Renal cortex interstitium (tissue), 11 donors: ENCODE data around the gene NET1. TPM values are rescaled to one million over a fixed set of nuclear protein-coding genes. Genes with fewer than 3 reads are reported as not detected.
"Not testable (repeated sequence)": the region's sequence is repeated elsewhere in the genome, so short reads cannot be mapped to it uniquely, and the experiment has no call there.

Experiments
- DNase-seq, 11 donors: peaks; one replicate each; pipeline ENCODE4 v3.0.0-alpha.2; 2013; ENCODE audit warnings: low read depth in 9 of 11, low spot score in 4 of 11; ENCODE audit errors: extremely low read depth in 1 of 11
- polyA plus RNA-seq, 3 donors: library from polyadenylated mRNA; unstranded; fragments of 120-200 nt; gene quantifications; one replicate each; pipeline ENCODE4 v1.2.1, GENCODE V29; 2013; ENCODE audit not compliant: insufficient read length in 3 of 3

Gene NET1
- polyA plus RNA-seq, 3 donors, result 122 to 142 (median 133) TPM

DNA sequence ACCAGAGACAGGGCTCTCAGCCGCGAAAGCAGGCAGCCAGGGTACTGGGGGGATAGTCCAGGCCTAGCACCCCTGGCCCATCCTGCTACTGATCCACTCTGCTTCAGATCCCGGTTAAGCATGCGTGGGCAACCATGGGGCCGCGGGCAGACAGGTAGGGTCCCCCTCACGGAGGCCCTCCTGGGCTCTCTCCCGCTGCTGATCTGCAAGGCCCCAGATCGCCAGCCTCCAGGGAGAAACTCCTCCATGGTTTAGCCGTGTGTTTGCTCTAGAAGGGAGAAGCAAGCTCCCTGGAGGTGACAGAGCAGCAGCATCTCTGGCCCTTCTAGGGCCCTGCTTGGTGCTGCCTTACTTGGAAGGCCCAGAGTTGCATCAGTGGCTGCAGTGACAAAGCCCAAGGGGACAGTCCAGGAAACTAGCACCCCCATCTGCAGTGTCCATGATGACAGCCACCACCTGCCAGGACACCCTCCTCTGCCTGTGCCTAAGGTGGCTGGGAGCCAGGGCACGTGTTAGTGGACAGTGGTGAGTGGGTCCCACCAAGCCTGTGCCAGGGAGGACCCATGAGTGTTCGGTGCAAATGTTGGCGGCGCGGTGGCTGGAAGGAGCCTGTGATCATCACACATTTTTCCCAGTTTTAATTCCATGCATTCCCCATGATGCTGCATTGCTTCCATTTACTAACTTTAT is 57.9 kb downstream of the NET1 start:
- no peak for DNase-seq

- not testable (repeated sequence) for DNase-seq
Observed at GRCh38 chr10:5474642-5475041, 62.3 kb downstream of the NET1 start.

GRCh38 chr10:5475088-5475487 is 62.7 kb downstream of the NET1 start:
- DNase-seq, result not testable (repeated sequence)

GRCh38 chr10:5475974-5476807 is 63.8 kb downstream of the NET1 start:
- DNase-seq, result not testable (repeated sequence)

GRCh38 chr10:5476918-5477525 is 64.7 kb downstream of the NET1 start:
- DNase-seq, result no peak

GRCh38 chr10:5477948-5478693 is 65.8 kb downstream of the NET1 start:
- DNase-seq, result no peak

GRCh38 chr10:5478694-5479305 is 66.4 kb downstream of the NET1 start:
- DNase-seq, result no peak

DNA sequence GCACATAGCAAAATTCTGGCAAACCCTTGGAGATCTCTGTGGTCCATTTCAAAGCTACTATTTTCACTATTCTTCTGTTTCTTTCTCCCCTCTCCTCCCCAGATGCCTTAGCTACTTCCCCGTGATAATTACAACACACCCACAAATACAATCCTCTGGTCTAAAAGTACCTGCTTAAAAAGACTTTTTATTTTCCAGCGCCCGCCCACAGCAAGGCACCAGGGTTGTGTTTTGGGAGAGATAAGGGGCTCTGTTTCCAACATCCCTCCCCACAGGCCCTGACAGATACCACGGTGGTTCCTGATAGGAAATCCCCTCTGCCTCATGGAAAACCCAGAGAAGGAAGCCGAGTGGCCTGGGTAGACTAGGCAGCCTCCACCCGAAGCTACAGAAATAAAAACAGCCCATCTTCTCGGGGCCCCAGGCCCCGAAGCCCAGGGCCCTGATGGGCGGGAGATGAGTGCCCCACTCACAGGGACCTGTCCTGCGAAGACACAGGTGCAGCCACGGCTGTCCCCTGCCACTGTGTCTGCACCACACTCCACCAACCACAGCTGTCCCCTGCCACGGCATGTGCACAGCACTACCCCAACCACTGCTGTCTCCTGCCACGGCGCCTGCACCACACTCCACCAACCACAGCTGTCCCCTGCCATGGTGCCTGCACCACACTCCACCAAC is 67.3 kb downstream of the NET1 start:
- no peak for DNase-seq

- DNase-seq, result no peak
Observed at GRCh38 chr10:5480162-5480941, 68.0 kb downstream of the NET1 start.

DNA sequence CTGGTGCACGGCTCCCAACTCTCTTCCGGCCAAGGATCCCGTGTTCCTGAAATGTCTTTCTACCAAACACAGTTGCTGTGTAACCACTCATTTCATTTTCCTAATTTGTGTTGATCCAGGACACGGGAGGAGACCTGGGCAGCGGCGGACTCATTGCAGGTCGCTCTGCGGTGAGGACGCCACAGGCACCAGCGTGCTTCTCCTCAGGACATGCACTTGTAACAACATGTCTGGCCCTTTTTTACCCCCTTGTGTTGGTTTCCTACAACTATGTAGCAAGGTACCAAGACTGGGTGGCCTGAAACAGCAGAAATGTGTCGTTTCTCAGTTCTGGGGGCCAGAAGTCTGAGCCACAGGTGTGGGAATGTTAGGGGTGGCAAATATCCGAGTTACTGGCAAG is 68.8 kb downstream of the NET1 start:
- DNase-seq, result no peak

DNA sequence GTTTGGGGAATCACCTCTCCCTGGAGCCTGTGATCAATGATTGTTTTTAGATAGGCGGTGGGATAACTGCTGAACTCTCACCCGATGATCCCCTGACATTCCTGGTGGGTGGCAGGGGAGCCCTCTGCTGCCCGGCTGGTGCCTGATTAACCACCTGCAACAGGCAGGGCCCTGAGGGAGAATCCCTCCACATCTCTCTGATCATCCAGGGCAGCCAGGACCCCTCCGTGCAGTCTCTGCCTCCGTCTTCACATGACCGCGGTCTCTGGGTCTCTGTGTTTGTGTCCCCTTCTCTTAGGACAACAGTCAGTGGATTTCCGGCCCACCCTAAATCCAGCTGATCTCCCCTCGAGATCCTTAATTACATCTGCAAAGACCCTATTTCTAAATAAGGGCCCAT is 69.7 kb downstream of the NET1 start:
- no peak for DNase-seq

GRCh38 chr10:5484205-5484604 is 71.8 kb downstream of the NET1 start:
- no peak for DNase-seq

- DNase-seq, result no peak
Observed at GRCh38 chr10:5485290-5485689, 72.9 kb downstream of the NET1 start.

- DNase-seq, result no peak
Observed at GRCh38 chr10:5485948-5486852, 73.8 kb downstream of the NET1 start.

- no peak for DNase-seq
Observed at GRCh38 chr10:5486853-5487235, 74.5 kb downstream of the NET1 start.

- DNase-seq, result no peak
Observed at GRCh38 chr10:5488272-5489161, 76.2 kb downstream of the NET1 start.
